Adrenal gland (tissue), 5 donors: ENCODE results near the gene DENND5A.

Experiments used
- POLR2A ChIP-seq, 2 donors: fragments of 450-650 bp; IDR thresholded peaks; one replicate each; pipeline ENCODE4 v1.6.1; 2017; ENCODE audit warnings: antibody characterized with exemption in 2 of 2, mild to moderate bottlenecking in 2 of 2, moderate library complexity in 1 of 2
- TF ChIP-seq, protein P1 (sequence below), 6 experiments: fragments of 450-650 bp in 4 of 6; fragments of 200-600 bp in 2 of 6; sonication (generic) in 1 of 6; IDR thresholded peaks; 1 replicate in 5 of 6; 2 replicates in 1 of 6; pipeline versions ENCODE4 v1.5.1 to v1.8.0; 2016 to 2021; ENCODE audit warnings: antibody characterized with exemption in 6 of 6, mild to moderate bottlenecking in 2 of 6, moderate library complexity in 1 of 6
- donor health status: DM: no; HTN: no; CAD: no.

DNA sequence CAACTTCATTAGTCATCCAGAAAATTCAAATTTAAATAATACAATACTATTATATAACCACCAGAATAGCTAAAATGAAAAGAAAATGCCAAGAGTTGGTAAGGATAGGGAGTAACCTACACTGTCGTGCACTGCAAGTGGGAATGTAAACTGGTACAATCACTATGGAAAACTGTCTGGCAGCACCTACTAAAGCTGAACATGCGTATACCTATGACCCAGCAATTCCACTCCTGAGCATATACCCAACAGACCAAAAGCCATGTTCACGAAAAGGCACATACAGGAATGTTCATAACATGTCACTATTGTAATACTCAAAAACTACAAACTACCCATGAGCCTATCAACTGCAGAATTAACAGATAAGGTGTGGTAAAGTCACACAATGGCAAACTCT lies 32.7 kb downstream of the DENND5A start:
- TF ChIP-seq, protein P1, sequence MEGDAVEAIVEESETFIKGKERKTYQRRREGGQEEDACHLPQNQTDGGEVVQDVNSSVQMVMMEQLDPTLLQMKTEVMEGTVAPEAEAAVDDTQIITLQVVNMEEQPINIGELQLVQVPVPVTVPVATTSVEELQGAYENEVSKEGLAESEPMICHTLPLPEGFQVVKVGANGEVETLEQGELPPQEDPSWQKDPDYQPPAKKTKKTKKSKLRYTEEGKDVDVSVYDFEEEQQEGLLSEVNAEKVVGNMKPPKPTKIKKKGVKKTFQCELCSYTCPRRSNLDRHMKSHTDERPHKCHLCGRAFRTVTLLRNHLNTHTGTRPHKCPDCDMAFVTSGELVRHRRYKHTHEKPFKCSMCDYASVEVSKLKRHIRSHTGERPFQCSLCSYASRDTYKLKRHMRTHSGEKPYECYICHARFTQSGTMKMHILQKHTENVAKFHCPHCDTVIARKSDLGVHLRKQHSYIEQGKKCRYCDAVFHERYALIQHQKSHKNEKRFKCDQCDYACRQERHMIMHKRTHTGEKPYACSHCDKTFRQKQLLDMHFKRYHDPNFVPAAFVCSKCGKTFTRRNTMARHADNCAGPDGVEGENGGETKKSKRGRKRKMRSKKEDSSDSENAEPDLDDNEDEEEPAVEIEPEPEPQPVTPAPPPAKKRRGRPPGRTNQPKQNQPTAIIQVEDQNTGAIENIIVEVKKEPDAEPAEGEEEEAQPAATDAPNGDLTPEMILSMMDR (IDR thresholded peaks at IDR 0.05), result no peak
- TF ChIP-seq POLR2A (IDR thresholded peaks at IDR 0.05), result no peak
